ENCODE data around the gene RAB11FIP2.

- TF ChIP-seq KDM5A (IDR thresholded peaks at IDR 0.05) = no peak
- no peak for TF ChIP-seq KDM1A (IDR thresholded peaks at IDR 0.05; ENCODE audit: low read depth)
- TF ChIP-seq CTCF (IDR thresholded peaks at IDR 0.05) = no peak
- no peak for TF ChIP-seq POLR2A (IDR thresholded peaks at IDR 0.05; ENCODE audit: low read length)
- no peak for TF ChIP-seq REST (IDR thresholded peaks at IDR 0.05)
- no peak for TF ChIP-seq EP300 (IDR thresholded peaks at IDR 0.05)
- TF ChIP-seq PBX3 (IDR thresholded peaks at IDR 0.05) = no peak
- no peak for TF ChIP-seq FOSL2 (IDR thresholded peaks at IDR 0.05)
- no peak for TF ChIP-seq FOSL2 (CRISPR knock-in tag; IDR thresholded peaks at IDR 0.05)
- TF ChIP-seq CHD2 (IDR thresholded peaks at IDR 0.05; ENCODE audit: low read length, partially characterized antibody) = no peak
Measured at GRCh38 chr10:118012952-118013525, 33.7 kb downstream of the RAB11FIP2 start.

Data from A549 (cell line).